K562 (cell line): Measurements from ENCODE around the gene TMEM53. TPM values are rescaled to one million over a fixed set of nuclear protein-coding genes. Genes with fewer than 3 reads are reported as not detected.

Experiments used
- ATAC-seq: fragments of 200-7000 bp; cut with Tn5 transposase; 3 replicates; pipeline ENCODE4 v1.9.1; 2020; ENCODE audit warnings: moderate library complexity
- BruUV-seq: library from RNA; stranded (reverse); fragments of 400-500 nt; replicated peaks from 2 replicates; lab custom pipeline; 2021; lab: Mats Ljungman, UMichigan
- CTCF ChIA-PET: fragments of 300-600 bp; formaldehyde crosslinking; extraction: SDS; loops from one replicate; lab custom pipeline; 2021; ENCODE audit warnings: low intra/inter-chr PET ratio; lab: Yijun Ruan, JAX
- POLR2A ChIA-PET: fragments of 300-600, 350-650 bp; sonication (Branson Sonifier 250); formaldehyde crosslinking; extraction: SDS; loops from one replicate; lab custom pipeline; 2021; ENCODE audit warnings: antibody characterized with exemption, inconsistent platforms; lab: Yijun Ruan, JAX
- DNase-seq, 4 experiments: peaks; one replicate each; pipeline versions ENCODE4 v3.0.0 to v3.0.0-alpha.2; 2011 to 2018; ENCODE audit warnings: low spot score in 3 of 4, mixed read lengths in 3 of 4; ENCODE audit errors: extremely low read depth in 1 of 4
- FAIRE-seq: peaks from 2 replicates; lab custom pipeline; 2011; peaks lifted over from hg19 to GRCh38; lab: Jason Lieb, UNC
- H2AFZ ChIP-seq: 2 replicates; pipeline ENCODE4 v1.6.0; 2011; ENCODE audit warnings: low read depth, low read length, control low read depth, inconsistent platforms
- H3K27ac ChIP-seq: fragments of 200-600 bp; 3 replicates; pipeline ENCODE4 v1.8.0; 2011; ENCODE audit warnings: low read depth, mild to moderate bottlenecking, control low read depth, inconsistent platforms, low read length, moderate library complexity, mixed read lengths; ENCODE audit errors: extremely low read depth
- H3K27me3 ChIP-seq, 2 experiments: fragments of 300-600 bp in 1 of 2; 2 replicates in 1 of 2; 3 replicates in 1 of 2; pipeline versions ENCODE4 v1.6.0 to v1.8.0; 2011; ENCODE audit warnings: inconsistent platforms in 2 of 2, low read length in 2 of 2, mild to moderate bottlenecking in 1 of 2, mixed read lengths in 1 of 2, moderate library complexity in 1 of 2; ENCODE audit not compliant: control insufficient read depth in 2 of 2, insufficient read depth in 2 of 2
- H3K36me3 ChIP-seq: fragments of 300-600 bp; 3 replicates; pipeline ENCODE4 v1.8.0; 2011; ENCODE audit warnings: mild to moderate bottlenecking, low read length, inconsistent platforms; ENCODE audit not compliant: control insufficient read depth, insufficient read depth
- H3K4me1 ChIP-seq, 2 experiments: fragments of 200-600 bp in 1 of 2; replicated peaks in 1 of 2; 2 replicates in 1 of 2; 3 replicates in 1 of 2; pipeline versions ENCODE4 v1.5.1 to v1.8.0; 2011; ENCODE audit warnings: inconsistent platforms in 2 of 2, low read length in 2 of 2, mild to moderate bottlenecking in 1 of 2, mixed read lengths in 1 of 2, moderate library complexity in 1 of 2; ENCODE audit not compliant: control insufficient read depth in 2 of 2, insufficient read depth in 2 of 2
- H3K4me2 ChIP-seq: 2 replicates; pipeline ENCODE4 v1.6.1; 2011; ENCODE audit warnings: low read length, control low read depth, inconsistent platforms, mixed read lengths; ENCODE audit not compliant: insufficient read depth
- H3K4me3 ChIP-seq: fragments of 200-600 bp; sonication (generic), shearing (Covaris generic); 2 replicates; pipeline ENCODE4 v1.5.1; 2016; ENCODE audit warnings: control low read depth, inconsistent platforms
- H3K79me2 ChIP-seq: fragments of 200-600 bp; 3 replicates; pipeline ENCODE4 v1.8.0; 2011; ENCODE audit warnings: low read length, inconsistent platforms; ENCODE audit not compliant: control insufficient read depth, insufficient read depth
- H3K9ac ChIP-seq, 2 experiments: 2 replicates each; pipeline versions ENCODE4 v1.6.0 to v1.6.1; 2011; ENCODE audit warnings: low read depth in 2 of 2, low read length in 2 of 2, control low read depth in 1 of 2, inconsistent platforms in 1 of 2, mild to moderate bottlenecking in 1 of 2, mixed read lengths in 1 of 2; ENCODE audit not compliant: insufficient read depth in 1 of 2
- H3K9me1 ChIP-seq: one replicate; pipeline ENCODE4 v1.6.0; 2011; ENCODE audit warnings: inconsistent platforms, mild to moderate bottlenecking, low read length, moderate library complexity; ENCODE audit not compliant: control insufficient read depth, insufficient read depth
- H3K9me3 ChIP-seq: replicated peaks from 2 replicates; pipeline ENCODE4 v1.5.1; 2011; ENCODE audit warnings: low read depth, low read length, inconsistent platforms; ENCODE audit not compliant: control insufficient read depth, insufficient read depth
- H4K20me1 ChIP-seq: replicated peaks from 2 replicates; pipeline ENCODE4 v1.6.1; 2011; ENCODE audit warnings: low read length, inconsistent platforms, mixed read lengths; ENCODE audit not compliant: control insufficient read depth, insufficient read depth
- DDX20 ChIP-seq: fragments of 450-650 bp; IDR thresholded peaks from 2 replicates; pipeline ENCODE4 v1.6.1; 2016; ENCODE audit warnings: missing genetic modification characterization, low read depth, mild to moderate bottlenecking, missing compliant biosample characterization, moderate library complexity
- FOSL1 ChIP-seq: fragments of 200-800 bp; sonication (Bioruptor generic); conservative IDR thresholded peaks from 2 replicates; pipeline ENCODE4 v1.6.1; 2016; ENCODE audit warnings: missing genetic modification characterization, missing compliant biosample characterization
- GABPB1 ChIP-seq: sonication (generic); formaldehyde crosslinking; IDR thresholded peaks from 2 replicates; pipeline ENCODE4 v1.8.0; 2022; ENCODE audit warnings: mild to moderate bottlenecking, missing genetic modification reagents
- NBN ChIP-seq: fragments of 450-650 bp; IDR thresholded peaks from 2 replicates; pipeline ENCODE4 v1.6.1; 2016; ENCODE audit warnings: low read depth, mild to moderate bottlenecking
- POLR3G ChIP-seq: IDR thresholded peaks from 2 replicates; pipeline ENCODE4 v1.6.1; 2011; ENCODE audit not compliant: insufficient read length, insufficient replicate concordance; ENCODE audit errors: extremely low read depth
- ZC3H8 ChIP-seq: fragments of 450-650 bp; IDR thresholded peaks from 2 replicates; pipeline ENCODE4 v1.6.1; 2017
- ZNF253 ChIP-seq: fragments of 250-450 bp; sonication (Bioruptor Pico); conservative IDR thresholded peaks from 2 replicates; pipeline ENCODE4 v1.6.1; 2021; ENCODE audit warnings: mild to moderate bottlenecking
- ZNF655 ChIP-seq: fragments of 250-450 bp; sonication (Bioruptor Pico); IDR thresholded peaks from 2 replicates; pipeline ENCODE4 v1.5.0; 2021
- WGBS: fragments of 100-300 bp; shearing (Covaris generic); methylation state at CpG from one replicate; pipeline ENCODE4 v1.1.6; 2016; ENCODE audit warnings: low coverage, mixed read lengths; ENCODE audit not compliant: insufficient coverage; ENCODE audit errors: missing lambda C conversion rate; 5-methylcytosine and 5-hydroxymethylcytosine counted together
- in situ Hi-C: fragments of 300-500 bp; cut with MboI; formaldehyde crosslinking; loops from 4 replicates; pipeline ENCODE4 v1.15.0; 2018; ENCODE audit warnings: inconsistent platforms, mixed read lengths
- intact Hi-C: fragments of 100-400 bp; cut with micrococcal nuclease; formaldehyde crosslinking; loops from 2 replicates; pipeline ENCODE4 v1.14.2; 2022
- polyA plus RNA-seq, 8 experiments: library from polyadenylated mRNA; depleted of rRNA in 4 of 8; stranded (reverse) in 5 of 8; unstranded in 3 of 8; fragments of >200 nt; fragmentation: Nextera tagmentation in 2 of 8; fragmentation: Illumina TruSeq in 1 of 8; extraction: Ambion mirVana in 2 of 8; extraction: Trizol in 1 of 8; gene quantifications; 2 replicates each; pipeline versions ENCODE4 v1.2.1 to v1.2.3, GENCODE V29; 2011 to 2014; ENCODE audit warnings: inconsistent platforms in 1 of 8, missing spikeins in 1 of 8
- total RNA-seq, 7 experiments: library from RNA; depleted of rRNA in 6 of 7; stranded (reverse); fragments of >200 nt in 6 of 7; fragmentation: Illumina TruSeq in 2 of 7; extraction: Trizol in 2 of 7; gene quantifications; 2 replicates each; pipeline versions ENCODE4 v1.2.1 to v1.2.3, GENCODE V29; 2011 to 2021; ENCODE audit warnings: low replicate concordance in 1 of 7
- TF ChIP-seq, protein P1 (sequence below): fragments of 450-650 bp; conservative IDR thresholded peaks from 2 replicates; pipeline ENCODE4 v1.6.1; 2016; ENCODE audit warnings: missing genetic modification characterization, low read depth, mild to moderate bottlenecking, missing compliant biosample characterization, moderate library complexity
- TF ChIP-seq, protein P2 (sequence below): fragments of 250-450 bp; sonication (Bioruptor Pico); IDR thresholded peaks from 2 replicates; pipeline ENCODE4 v1.4.0; 2020; ENCODE audit warnings: mild to moderate bottlenecking

TMEM53 gene
- total and polyA plus RNA-seq, 9 of the 15 experiments (the other 6 are each of a cell fraction or from before 2014, with no cell fraction given): 0.23 to 3.7 (median 2.0) TPM

GRCh38 chr1:44707112-44707881, 33.0 kb upstream of the TMEM53 start:
- CTCF ChIA-PET: interaction anchor here (1.3 kb wide), 1 partner anchor 69 kb away, joined by 3 read pairs; the partner anchor contains the start of gene RPS8
- intact Hi-C loops: loop anchor here (5.0 kb wide), 1 partner anchor 50 kb away; no protein-coding TSS in a partner anchor
- DNase-seq (no peak), FAIRE-seq (no peak), ATAC-seq (0 out of 3 replicates have a peak, but pooled peaks have one; percentile 7)
- in situ Hi-C loops: no loop called here
- H3K27me3 ChIP-seq: peaks cover 44 to 45% of the 10 kb centered on the region in 2 experiments
- no peak overlapping the region for H3K4me3 ChIP-seq
- no peaks in the 10 kb centered on the region for H4K20me1 ChIP-seq
- H3K27ac ChIP-seq: no peak overlapping the region
- no TSS peak for BruUV-seq
- no peak overlapping the region for H3K9ac ChIP-seq
- TF ChIP-seq GABPB1: peak; percentile 30; the same call in 1 of the 2 replicates
- peak; percentile 23; the same call in 1 of the 2 replicates for TF ChIP-seq FOSL1 (tag)
- no peak for TF ChIP-seq POLR3G
- no peaks in the 10 kb centered on the region for H3K36me3 ChIP-seq
- no peaks in the 10 kb centered on the region for H3K79me2 ChIP-seq
- POLR2A ChIA-PET: interaction anchor here (0.6 to 2.2 kb wide), 4 partner anchors 10 to 303 kb away, joined by 3 to 12 read pairs (median 6); no protein-coding TSS in a partner anchor
- no peak overlapping the region for H3K4me2 ChIP-seq
- WGBS: 32% methylated on average over 6 of the region's 6 CpGs
- no peak overlapping the region for H2AFZ ChIP-seq
- no peaks in the 10 kb centered on the region for H3K9me3 ChIP-seq
- peaks cover 0 to 4% of the 10 kb centered on the region in 2 experiments; a peak in 2 of 5 replicates for H3K4me1 ChIP-seq
- H3K9me1 ChIP-seq: peaks cover 3% of the 10 kb centered on the region

DNA sequence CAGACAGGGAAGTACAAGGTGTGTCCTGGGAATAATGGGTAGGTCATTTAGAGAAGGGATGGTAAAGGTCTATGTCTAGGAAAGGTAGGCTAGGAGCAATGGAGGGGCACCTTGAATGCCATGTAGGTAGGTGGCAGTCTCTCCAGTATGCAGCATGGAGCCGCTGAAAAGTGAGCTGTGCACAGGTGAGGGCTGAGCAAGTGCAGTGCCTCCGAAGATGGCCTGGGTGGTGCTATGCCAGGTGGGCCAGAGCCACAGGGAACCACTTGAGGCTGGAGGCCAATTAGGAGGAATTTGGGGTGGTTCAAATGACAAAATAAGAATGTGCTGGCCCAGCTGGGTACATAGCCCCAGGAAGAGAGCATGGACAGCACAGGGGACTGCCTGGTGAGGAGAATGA, 31.7 kb upstream of the TMEM53 start:
- H3K4me2 ChIP-seq: no peak overlapping the region
- H3K36me3 ChIP-seq: no peaks in the 10 kb centered on the region
- peaks cover 0 to 4% of the 10 kb centered on the region in 2 experiments; a peak in 2 of 5 replicates for H3K4me1 ChIP-seq
- WGBS: 3% methylated on average over 2 of the region's 2 CpGs
- FAIRE-seq (no peak), ATAC-seq (no peak), DNase-seq (no peak)
- H3K4me3 ChIP-seq: no peak overlapping the region
- H3K9me1 ChIP-seq: peaks cover 3% of the 10 kb centered on the region
- H3K9ac ChIP-seq: no peak overlapping the region; a peak in 1 of 4 replicates
- H3K79me2 ChIP-seq: no peaks in the 10 kb centered on the region
- no TSS peak for BruUV-seq
- in situ Hi-C loops: no loop called here
- ChIA-PET CTCF (no interaction called here), POLR2A (interaction anchor here (1.1 to 2.2 kb wide), 4 partner anchors 10 to 26 kb away, joined by 3 to 12 read pairs (median 6); no protein-coding TSS in a partner anchor)
- H4K20me1 ChIP-seq: no peaks in the 10 kb centered on the region
- intact Hi-C loops: loop anchor here (5.0 kb wide), 1 partner anchor 49 kb away; no protein-coding TSS in a partner anchor
- no peaks in the 10 kb centered on the region for H3K9me3 ChIP-seq
- H2AFZ ChIP-seq: no peak overlapping the region
- no peak overlapping the region for H3K27ac ChIP-seq
- peaks cover 35 to 39% of the 10 kb centered on the region in 2 experiments for H3K27me3 ChIP-seq
- no peak for TF ChIP-seq DDX20 (tag)
- TF ChIP-seq, protein P1, sequence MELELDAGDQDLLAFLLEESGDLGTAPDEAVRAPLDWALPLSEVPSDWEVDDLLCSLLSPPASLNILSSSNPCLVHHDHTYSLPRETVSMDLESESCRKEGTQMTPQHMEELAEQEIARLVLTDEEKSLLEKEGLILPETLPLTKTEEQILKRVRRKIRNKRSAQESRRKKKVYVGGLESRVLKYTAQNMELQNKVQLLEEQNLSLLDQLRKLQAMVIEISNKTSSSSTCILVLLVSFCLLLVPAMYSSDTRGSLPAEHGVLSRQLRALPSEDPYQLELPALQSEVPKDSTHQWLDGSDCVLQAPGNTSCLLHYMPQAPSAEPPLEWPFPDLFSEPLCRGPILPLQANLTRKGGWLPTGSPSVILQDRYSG (tag): no peak
- no peak for TF ChIP-seq NBN
- TF ChIP-seq ZNF253 (CRISPR knock-in tag): no peak
- no peak for TF ChIP-seq ZNF655 (CRISPR knock-in tag)
- TF ChIP-seq ZC3H8: no peak
- TF ChIP-seq, protein P2, sequence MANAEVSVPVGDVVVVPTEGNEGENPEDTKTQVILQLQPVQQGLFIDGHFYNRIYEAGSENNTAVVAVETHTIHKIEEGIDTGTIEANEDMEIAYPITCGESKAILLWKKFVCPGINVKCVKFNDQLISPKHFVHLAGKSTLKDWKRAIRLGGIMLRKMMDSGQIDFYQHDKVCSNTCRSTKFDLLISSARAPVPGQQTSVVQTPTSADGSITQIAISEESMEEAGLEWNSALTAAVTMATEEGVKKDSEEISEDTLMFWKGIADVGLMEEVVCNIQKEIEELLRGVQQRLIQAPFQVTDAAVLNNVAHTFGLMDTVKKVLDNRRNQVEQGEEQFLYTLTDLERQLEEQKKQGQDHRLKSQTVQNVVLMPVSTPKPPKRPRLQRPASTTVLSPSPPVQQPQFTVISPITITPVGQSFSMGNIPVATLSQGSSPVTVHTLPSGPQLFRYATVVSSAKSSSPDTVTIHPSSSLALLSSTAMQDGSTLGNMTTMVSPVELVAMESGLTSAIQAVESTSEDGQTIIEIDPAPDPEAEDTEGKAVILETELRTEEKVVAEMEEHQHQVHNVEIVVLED (CRISPR knock-in tag): no peak
